Measurements from ENCODE around the gene MSI2. TPM values are rescaled to one million over a fixed set of nuclear protein-coding genes. Genes with fewer than 3 reads are reported as not detected.
A peak's percentile ranks its signal among the peaks of the same experiment; 100 is the strongest.

Gene MSI2
- total and polyA plus RNA-seq, 4 donors, result 9.4 to 64.0 (median 30.4) TPM

DNA sequence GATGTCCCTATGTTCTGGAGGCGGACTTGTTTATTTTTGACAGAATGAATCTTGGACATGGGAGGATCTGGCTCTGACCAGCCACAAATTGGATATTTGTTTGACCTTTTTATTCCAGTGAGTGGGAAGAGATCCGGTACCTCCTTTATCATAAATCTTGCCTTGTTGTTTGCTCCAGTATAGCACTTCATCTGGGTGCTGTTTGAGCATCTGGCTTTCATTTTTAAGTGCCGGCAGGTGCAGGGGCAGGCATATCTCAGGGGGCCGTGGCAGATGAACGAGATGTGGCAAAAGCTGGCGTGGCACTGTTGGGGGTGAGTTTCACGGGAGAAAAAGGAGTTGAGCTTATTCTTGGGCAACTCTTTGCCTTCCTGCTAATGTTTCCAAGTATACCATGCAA lies 37.8 kb downstream of the MSI2 start:
- Histone ChIP-seq H3K4me1 (ENCODE audit: control insufficient read depth in 5 of 5, insufficient read depth in 5 of 5, low read length in 5 of 5) (peaks cover 0 to 18% (median 8%) of the 10 kb centered on the region in 5 donors), H3K9ac (ENCODE audit: insufficient read depth in 1 of 2, low read length in 2 of 2) (no peak overlapping the region), H3K27ac (ENCODE audit: low read depth in 1 of 2, low read length in 1 of 2) (no peak overlapping the region), H3K4me3 (no peak overlapping the region), H3K36me3 (ENCODE audit: control insufficient read depth in 4 of 4, insufficient read depth in 4 of 4, low read length in 4 of 4) (peaks cover 3 to 11% (median 4%) of the 10 kb centered on the region in 4 donors), H3K9me3 (ENCODE audit: control insufficient read depth in 4 of 4, insufficient read depth in 3 of 4, low read length in 3 of 4) (no peaks in the 10 kb centered on the region), H3K27me3 (ENCODE audit: control insufficient read depth in 3 of 3, insufficient read depth in 3 of 3, low read length in 2 of 3) (no peaks in the 10 kb centered on the region)
- 78 to 84% methylated on average over 7 of the region's 7 CpGs for WGBS, 2 donors
- ATAC-seq (ENCODE audit: insufficient read depth, low FRiP score) (no peak), DNase-seq (no peak)
- TF ChIP-seq, protein P1, sequence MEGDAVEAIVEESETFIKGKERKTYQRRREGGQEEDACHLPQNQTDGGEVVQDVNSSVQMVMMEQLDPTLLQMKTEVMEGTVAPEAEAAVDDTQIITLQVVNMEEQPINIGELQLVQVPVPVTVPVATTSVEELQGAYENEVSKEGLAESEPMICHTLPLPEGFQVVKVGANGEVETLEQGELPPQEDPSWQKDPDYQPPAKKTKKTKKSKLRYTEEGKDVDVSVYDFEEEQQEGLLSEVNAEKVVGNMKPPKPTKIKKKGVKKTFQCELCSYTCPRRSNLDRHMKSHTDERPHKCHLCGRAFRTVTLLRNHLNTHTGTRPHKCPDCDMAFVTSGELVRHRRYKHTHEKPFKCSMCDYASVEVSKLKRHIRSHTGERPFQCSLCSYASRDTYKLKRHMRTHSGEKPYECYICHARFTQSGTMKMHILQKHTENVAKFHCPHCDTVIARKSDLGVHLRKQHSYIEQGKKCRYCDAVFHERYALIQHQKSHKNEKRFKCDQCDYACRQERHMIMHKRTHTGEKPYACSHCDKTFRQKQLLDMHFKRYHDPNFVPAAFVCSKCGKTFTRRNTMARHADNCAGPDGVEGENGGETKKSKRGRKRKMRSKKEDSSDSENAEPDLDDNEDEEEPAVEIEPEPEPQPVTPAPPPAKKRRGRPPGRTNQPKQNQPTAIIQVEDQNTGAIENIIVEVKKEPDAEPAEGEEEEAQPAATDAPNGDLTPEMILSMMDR (IDR thresholded peaks at IDR 0.05; ENCODE audit: control extremely low read depth, extremely low read depth), result no peak

DNA sequence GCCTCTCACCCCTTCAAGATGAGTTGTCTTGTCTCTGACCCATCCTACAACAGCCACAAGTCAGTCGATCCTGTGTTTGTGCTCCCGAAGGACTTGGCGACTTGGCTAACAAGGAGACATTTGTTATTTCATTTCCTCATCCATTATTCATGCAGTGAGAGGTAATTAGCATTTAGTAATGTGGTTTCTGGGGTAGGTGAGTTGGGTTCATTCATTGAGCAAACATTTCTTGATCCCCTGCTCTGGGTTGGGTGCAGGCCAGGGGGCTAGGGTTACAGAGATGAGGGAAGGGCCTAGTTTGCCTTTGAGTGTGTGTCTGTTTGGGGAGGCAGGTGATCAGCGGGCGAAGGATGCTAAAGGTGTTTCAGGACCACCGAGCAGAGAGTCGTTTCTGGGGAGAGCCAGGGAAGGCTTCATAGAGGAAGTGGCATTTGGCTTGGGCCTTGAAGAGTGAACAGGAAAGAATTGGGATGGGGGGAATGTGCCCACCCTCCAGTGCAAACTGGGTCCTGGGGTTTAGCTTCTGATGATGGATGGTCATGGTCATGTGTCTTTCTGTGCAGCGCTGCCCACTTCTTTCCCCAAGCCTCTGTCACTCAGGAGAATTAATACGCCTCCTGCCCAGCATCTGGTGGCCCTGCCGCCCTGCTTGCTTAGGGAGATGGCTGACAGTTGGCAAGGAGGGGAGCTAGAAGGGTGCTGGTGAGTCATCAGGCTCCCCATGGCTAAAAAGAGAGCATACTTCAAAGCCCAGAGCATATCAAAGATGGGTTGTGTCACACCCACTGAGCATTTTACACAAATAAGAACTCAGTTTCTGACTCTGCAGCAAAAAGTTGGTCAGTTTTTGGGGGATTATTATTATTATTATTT lies 38.5 kb downstream of the MSI2 start:
- TF ChIP-seq, protein P1 (IDR thresholded peaks at IDR 0.05; ENCODE audit: control extremely low read depth, extremely low read depth), result no peak

DNA sequence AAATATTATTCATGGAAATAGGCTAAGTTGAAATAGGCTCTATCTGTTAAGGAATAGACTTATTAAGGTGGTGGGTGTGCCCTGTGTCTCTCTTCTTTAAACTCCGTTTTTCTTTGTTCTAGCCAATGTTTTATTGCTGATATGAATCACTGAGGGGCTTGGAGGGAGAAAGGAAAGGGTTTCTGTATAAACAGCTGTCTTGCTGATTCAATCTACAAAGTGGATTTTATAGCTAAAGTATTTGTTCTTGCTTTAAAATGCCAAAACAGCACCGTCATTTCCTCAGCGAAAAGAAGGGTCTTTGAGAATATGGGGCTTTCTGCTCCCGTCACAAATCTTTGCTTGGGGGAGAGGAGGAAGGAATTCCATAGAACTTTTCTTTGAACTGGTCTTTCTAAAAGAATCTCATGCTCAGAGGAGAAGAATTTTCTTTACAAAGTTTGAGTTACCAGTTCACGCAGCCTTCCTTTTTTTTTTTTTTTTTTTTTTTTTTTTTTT lies 39.3 kb downstream of the MSI2 start:
- DNase-seq, result peak in 2 of 3 donors; percentile 53 to 58
- Histone ChIP-seq H3K9me3 (ENCODE audit: control insufficient read depth in 4 of 4, insufficient read depth in 3 of 4, low read length in 3 of 4) (no peaks in the 10 kb centered on the region), H3K4me1 (ENCODE audit: control insufficient read depth in 5 of 5, insufficient read depth in 5 of 5, low read length in 5 of 5) (peaks cover 0 to 14% (median 8%) of the 10 kb centered on the region in 5 donors), H3K4me3 (no peak overlapping the region), H3K27me3 (ENCODE audit: control insufficient read depth in 3 of 3, insufficient read depth in 3 of 3, low read length in 2 of 3) (no peaks in the 10 kb centered on the region), H3K9ac (ENCODE audit: insufficient read depth in 1 of 2, low read length in 2 of 2) (no peak overlapping the region), H3K36me3 (ENCODE audit: control insufficient read depth in 4 of 4, insufficient read depth in 4 of 4, low read length in 4 of 4) (peaks cover 3 to 11% (median 5%) of the 10 kb centered on the region in 4 donors), H3K27ac (ENCODE audit: low read depth in 1 of 2, low read length in 1 of 2) (no peak overlapping the region)
- ATAC-seq (ENCODE audit: insufficient read depth, low FRiP score), result no peak
- TF ChIP-seq, protein P1 (IDR thresholded peaks at IDR 0.05; ENCODE audit: control extremely low read depth, extremely low read depth), result no peak
- WGBS, 2 donors, result 46 to 63% methylated on average over 5 of the region's 5 CpGs

More for the DNA sequence above, 38.5 kb downstream of the MSI2 start:
- peaks cover 0 to 14% (median 8%) of the 10 kb centered on the region in 5 donors for H3K4me1 ChIP-seq (ENCODE audit: control insufficient read depth in 5 of 5, insufficient read depth in 5 of 5, low read length in 5 of 5)
- ATAC-seq (ENCODE audit: insufficient read depth, low FRiP score), result no peak
- H3K9ac ChIP-seq (ENCODE audit: insufficient read depth in 1 of 2, low read length in 2 of 2), result no peak overlapping the region
- no peaks in the 10 kb centered on the region for H3K27me3 ChIP-seq (ENCODE audit: control insufficient read depth in 3 of 3, insufficient read depth in 3 of 3, low read length in 2 of 3)
- peaks cover 3 to 11% (median 4%) of the 10 kb centered on the region in 4 donors for H3K36me3 ChIP-seq (ENCODE audit: control insufficient read depth in 4 of 4, insufficient read depth in 4 of 4, low read length in 4 of 4)
- H3K27ac ChIP-seq (ENCODE audit: low read depth in 1 of 2, low read length in 1 of 2), result no peak overlapping the region
- H3K4me3 ChIP-seq, result no peak overlapping the region
- no peak for DNase-seq
- 72 to 84% methylated on average over 10 of the region's 10 CpGs for WGBS, 2 donors
- H3K9me3 ChIP-seq (ENCODE audit: control insufficient read depth in 4 of 4, insufficient read depth in 3 of 4, low read length in 3 of 4), result no peaks in the 10 kb centered on the region
